B cell (primary cell): ENCODE data around the gene ELFN2. TPM values are rescaled to one million over a fixed set of nuclear protein-coding genes. Genes with fewer than 3 reads are reported as not detected.

Source experiments
- ATAC-seq: fragments of 200-7000 bp; cut with Tn5 transposase; one replicate; pipeline ENCODE4 v1.10.0; 2021; ENCODE audit warnings: low read depth, mild to moderate bottlenecking, moderate number of reproducible peaks, moderate library complexity
- CTCF ChIA-PET: fragments of 350-600 bp; sonication (Branson Sonifier 250); formaldehyde crosslinking; loops from one replicate; lab custom pipeline; 2021; ENCODE audit warnings: antibody characterized with exemption, inconsistent platforms; lab: Charles Lee
- POLR2A ChIA-PET: fragments of 350-600 bp; sonication (Branson Sonifier 250); formaldehyde crosslinking; loops from one replicate; lab custom pipeline; 2021; ENCODE audit warnings: antibody characterized with exemption; lab: Charles Lee
- DNase-seq: peaks from one replicate; pipeline ENCODE4 v3.0.0; 2013
- H2AFZ ChIP-seq: 2 replicates; pipeline ENCODE4 v1.6.1; 2012; ENCODE audit warnings: mild to moderate bottlenecking, low read depth, low read length; ENCODE audit not compliant: insufficient read depth, poor library complexity, severe bottlenecking
- H3K27ac ChIP-seq, 2 donors: 1 replicate in 1 of 2; 2 replicates in 1 of 2; pipeline ENCODE4 v1.5.1; 2012 to 2013; ENCODE audit warnings: low read length in 2 of 2, mild to moderate bottlenecking in 2 of 2, moderate library complexity in 1 of 2
- H3K27me3 ChIP-seq, 4 experiments: fragments of 200-600 bp in 1 of 4; sonication (generic) in 1 of 4; replicated peaks in 1 of 4; 1 replicate in 2 of 4; 2 replicates in 2 of 4; pipeline versions ENCODE4 v1.6.1 to v1.7.0; 2013 to 2016; ENCODE audit warnings: low read length in 3 of 4, mild to moderate bottlenecking in 2 of 4, mixed read lengths in 1 of 4, moderate library complexity in 1 of 4; ENCODE audit not compliant: insufficient read depth in 4 of 4, control insufficient read depth in 3 of 4; ENCODE audit errors: control extremely low read depth in 1 of 4
- H3K36me3 ChIP-seq, 2 experiments: replicated peaks in 1 of 2; 1 replicate in 1 of 2; 2 replicates in 1 of 2; pipeline versions ENCODE4 v1.6.1 to v1.7.1; 2013; ENCODE audit warnings: low read length in 1 of 2; ENCODE audit not compliant: insufficient read depth in 2 of 2, control insufficient read depth in 1 of 2; ENCODE audit errors: control extremely low read depth in 1 of 2, extremely low read depth in 1 of 2
- H3K4me1 ChIP-seq, 2 donors: fragments of 200-600 bp in 1 of 2; sonication (generic) in 1 of 2; 1 replicate in 1 of 2; 2 replicates in 1 of 2; pipeline versions ENCODE4 v1.5.1 to v1.6.1; 2013 to 2017; ENCODE audit warnings: low read length in 2 of 2; ENCODE audit not compliant: control insufficient read depth in 2 of 2, insufficient read depth in 2 of 2
- H3K4me2 ChIP-seq: replicated peaks from 2 replicates; pipeline ENCODE3; 2012; ENCODE audit warnings: mild to moderate bottlenecking, low read depth, low read length; ENCODE audit not compliant: poor library complexity, severe bottlenecking
- H3K4me3 ChIP-seq, 5 experiments: fragments of 200-600 bp in 1 of 5; sonication (generic) in 1 of 5; 1 replicate in 3 of 5; 2 replicates in 2 of 5; pipeline versions ENCODE4 v1.5.1 to v1.7.0; 2011 to 2016; ENCODE audit warnings: low read length in 4 of 5, mild to moderate bottlenecking in 4 of 5, low read depth in 2 of 5, control low read depth in 1 of 5, moderate library complexity in 1 of 5; ENCODE audit not compliant: insufficient read depth in 1 of 5; ENCODE audit errors: control extremely low read depth in 1 of 5, extremely low read depth in 1 of 5
- H3K79me2 ChIP-seq: fragments of 200-600 bp; sonication (generic); one replicate; pipeline ENCODE4 v1.6.0; 2016; ENCODE audit warnings: low read length; ENCODE audit not compliant: control insufficient read depth, insufficient read depth
- H3K9ac ChIP-seq: fragments of 200-600 bp; sonication (generic); 2 replicates; pipeline ENCODE4 v1.6.1; 2017; ENCODE audit warnings: mild to moderate bottlenecking, low read length, moderate library complexity
- H3K9me3 ChIP-seq, 3 donors: one replicate each; pipeline versions ENCODE4 v1.6.1 to v1.7.1; 2013; ENCODE audit warnings: low read length in 2 of 3; ENCODE audit not compliant: control insufficient read depth in 2 of 3, insufficient read depth in 1 of 3; ENCODE audit errors: control extremely low read depth in 1 of 3
- H4K20me1 ChIP-seq: 2 replicates; pipeline ENCODE4 v1.6.0; 2012; ENCODE audit warnings: mild to moderate bottlenecking, low read length; ENCODE audit not compliant: insufficient read depth, control insufficient read depth, poor library complexity, severe bottlenecking
- H3K27ac Mint-ChIP-seq: one replicate; pipeline ENCODE4 v1.8.0; 2021; ENCODE audit warnings: mixed read lengths
- H3K27me3 Mint-ChIP-seq: one replicate; pipeline ENCODE4 v1.8.0; 2021; ENCODE audit warnings: mixed read lengths
- H3K4me1 Mint-ChIP-seq: one replicate; pipeline ENCODE4 v1.8.0; 2021; ENCODE audit warnings: mixed read lengths
- H3K4me3 Mint-ChIP-seq: one replicate; pipeline ENCODE4 v1.8.0; 2021; ENCODE audit warnings: mixed read lengths
- H3K9me3 Mint-ChIP-seq: one replicate; pipeline ENCODE4 v1.8.0; 2022; ENCODE audit warnings: mixed read lengths; ENCODE audit not compliant: insufficient read depth
- EZH2 ChIP-seq: IDR thresholded peaks from 2 replicates; pipeline ENCODE4 v1.6.1; 2012; ENCODE audit warnings: borderline replicate concordance, low read depth, mild to moderate bottlenecking, moderate library complexity, low read length; ENCODE audit not compliant: insufficient read depth, poor library complexity, severe bottlenecking
- WGBS: methylation state at CpG from one replicate; pipeline ENCODE4 v1.1.5; 2013; ENCODE audit warnings: missing lambda C conversion rate; ENCODE audit not compliant: insufficient coverage; 5-methylcytosine and 5-hydroxymethylcytosine counted together
- intact Hi-C: fragments of 100-400 bp; cut with micrococcal nuclease; formaldehyde crosslinking; loops from one replicate; pipeline ENCODE4 v1.10.0; 2022
- polyA plus RNA-seq: library from polyadenylated mRNA; depleted of rRNA; stranded (reverse); fragments of >200 nt; gene quantifications from 2 replicates; pipeline ENCODE4 v1.2.3, GENCODE V29; 2012
- total RNA-seq, 2 donors: library from RNA; stranded (reverse); fragments of 120-200 nt in 1 of 2; gene quantifications; 1 replicate in 1 of 2; 2 replicates in 1 of 2; pipeline versions ENCODE4 v1.2.3 to v1.2.4, GENCODE V29; 2013 to 2022
- TF ChIP-seq, protein P1 (sequence below): fragments of 200-600 bp; IDR thresholded peaks from one replicate; pipeline ENCODE4 v1.8.0; 2022; ENCODE audit warnings: antibody characterized with exemption, mild to moderate bottlenecking

The ELFN2 gene
- total and polyA plus RNA-seq, 2 donors (not counting 1 experiment from before 2014, with no cell fraction given), result 0.07 to 0.12 TPM

DNA sequence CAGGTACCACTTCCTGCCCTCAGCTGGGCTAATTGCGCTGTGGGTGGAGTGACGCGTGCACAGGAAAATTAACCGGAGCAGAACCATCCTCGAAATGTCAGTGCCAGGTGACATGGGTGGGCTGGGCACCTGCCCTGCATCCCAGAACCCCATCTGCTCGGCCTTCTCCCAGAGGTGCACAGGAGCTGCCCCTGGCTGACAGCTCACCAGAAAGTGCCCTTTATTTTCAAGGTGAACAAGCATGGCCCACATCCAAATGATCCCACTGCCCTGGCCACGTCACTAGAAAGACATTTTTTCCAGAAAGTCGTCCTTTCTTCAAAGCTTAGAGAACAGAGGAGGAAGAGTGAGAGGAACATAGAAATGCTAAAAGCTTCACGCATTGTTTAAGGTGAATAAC is 4.1 kb upstream of the ELFN2 start:
- Mint-ChIP-seq H3K27ac (no peak overlapping the region), H3K9me3 (no peaks in the 10 kb centered on the region), H3K4me1 (peaks cover 13% of the 10 kb centered on the region), H3K4me3 (no peak overlapping the region), H3K27me3 (peaks cover 58% of the 10 kb centered on the region)
- no peak overlapping the region for H3K9ac ChIP-seq
- H3K4me2 ChIP-seq, result no peak overlapping the region
- ChIA-PET POLR2A (interaction anchor here (0.7 kb wide), 1 partner anchor 30 kb away, joined by 3 read pairs; no protein-coding TSS in a partner anchor), CTCF (interaction anchor here (1.0 to 5.2 kb wide), 3 partner anchors 115 to 171 kb away, joined by 3 to 76 read pairs (median 4); no protein-coding TSS in a partner anchor)
- no peak for DNase-seq
- H4K20me1 ChIP-seq, result no peaks in the 10 kb centered on the region
- peaks cover 0 to 22% (median 0%) of the 10 kb centered on the region in 3 donors for H3K9me3 ChIP-seq
- peaks cover 24 to 25% of the 10 kb centered on the region in 2 donors for H3K4me1 ChIP-seq
- ATAC-seq, result no peak
- WGBS, result 92% methylated on average over 8 of the region's 9 CpGs
- no peak overlapping the region for H3K27ac ChIP-seq
- intact Hi-C loops, result no loop called here
- H2AFZ ChIP-seq, result no peak overlapping the region
- no peaks in the 10 kb centered on the region for H3K79me2 ChIP-seq
- TF ChIP-seq, protein P1, sequence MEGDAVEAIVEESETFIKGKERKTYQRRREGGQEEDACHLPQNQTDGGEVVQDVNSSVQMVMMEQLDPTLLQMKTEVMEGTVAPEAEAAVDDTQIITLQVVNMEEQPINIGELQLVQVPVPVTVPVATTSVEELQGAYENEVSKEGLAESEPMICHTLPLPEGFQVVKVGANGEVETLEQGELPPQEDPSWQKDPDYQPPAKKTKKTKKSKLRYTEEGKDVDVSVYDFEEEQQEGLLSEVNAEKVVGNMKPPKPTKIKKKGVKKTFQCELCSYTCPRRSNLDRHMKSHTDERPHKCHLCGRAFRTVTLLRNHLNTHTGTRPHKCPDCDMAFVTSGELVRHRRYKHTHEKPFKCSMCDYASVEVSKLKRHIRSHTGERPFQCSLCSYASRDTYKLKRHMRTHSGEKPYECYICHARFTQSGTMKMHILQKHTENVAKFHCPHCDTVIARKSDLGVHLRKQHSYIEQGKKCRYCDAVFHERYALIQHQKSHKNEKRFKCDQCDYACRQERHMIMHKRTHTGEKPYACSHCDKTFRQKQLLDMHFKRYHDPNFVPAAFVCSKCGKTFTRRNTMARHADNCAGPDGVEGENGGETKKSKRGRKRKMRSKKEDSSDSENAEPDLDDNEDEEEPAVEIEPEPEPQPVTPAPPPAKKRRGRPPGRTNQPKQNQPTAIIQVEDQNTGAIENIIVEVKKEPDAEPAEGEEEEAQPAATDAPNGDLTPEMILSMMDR, result no peak
- no peak for TF ChIP-seq EZH2
- no peak overlapping the region for H3K4me3 ChIP-seq
- H3K27me3 ChIP-seq, result peaks cover 0 to 65% (median 25%) of the 10 kb centered on the region in 4 experiments
- H3K36me3 ChIP-seq, result no peaks in the 10 kb centered on the region

DNA sequence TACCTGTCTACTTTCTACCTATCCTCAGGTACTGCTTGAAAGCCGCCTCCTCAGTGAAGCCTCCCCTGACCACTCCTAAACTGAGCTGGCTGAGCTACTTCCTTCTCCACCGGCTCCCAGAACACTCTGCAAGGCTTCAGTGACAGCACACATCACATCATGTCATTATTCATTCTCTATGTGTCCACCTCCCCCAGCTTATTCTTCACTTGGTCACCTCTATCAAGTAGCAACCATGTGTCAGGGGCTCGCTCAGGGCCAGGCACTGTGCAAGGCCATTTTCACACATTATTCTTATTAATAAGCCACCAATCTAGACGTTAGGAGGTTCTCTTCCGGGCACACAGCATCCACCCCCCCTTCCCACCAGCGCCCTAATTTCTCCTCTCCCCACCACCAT is 3.7 kb upstream of the ELFN2 start:
- no peak for TF ChIP-seq EZH2
- TF ChIP-seq, protein P1, result no peak
- ATAC-seq (no peak), DNase-seq (no peak)
- Histone ChIP-seq H4K20me1 (no peaks in the 10 kb centered on the region), H3K4me1 (peaks cover 24 to 27% of the 10 kb centered on the region in 2 donors), H2AFZ (no peak overlapping the region), H3K4me2 (no peak overlapping the region), H3K9ac (no peak overlapping the region), H3K4me3 (no peak overlapping the region), H3K36me3 (no peaks in the 10 kb centered on the region), H3K9me3 (peaks cover 0 to 26% (median 0%) of the 10 kb centered on the region in 3 donors), H3K27ac (no peak overlapping the region), H3K79me2 (no peaks in the 10 kb centered on the region), H3K27me3 (peaks cover 0 to 70% (median 27%) of the 10 kb centered on the region in 4 experiments)
- no peak overlapping the region for H3K27ac Mint-ChIP-seq
- intact Hi-C loops, result no loop called here
- no peak overlapping the region for H3K4me3 Mint-ChIP-seq
- WGBS, result 81% methylated on average over 6 of the region's 6 CpGs
- H3K4me1 Mint-ChIP-seq, result peaks cover 17% of the 10 kb centered on the region
- ChIA-PET CTCF (interaction anchor here (1.0 to 5.2 kb wide), 5 partner anchors 10 to 170 kb away, joined by 3 to 76 read pairs (median 4); no protein-coding TSS in a partner anchor), POLR2A (interaction anchor here (0.7 kb wide), 1 partner anchor 30 kb away, joined by 3 read pairs; no protein-coding TSS in a partner anchor)
- H3K27me3 Mint-ChIP-seq, result peaks cover 62% of the 10 kb centered on the region
- no peaks in the 10 kb centered on the region for H3K9me3 Mint-ChIP-seq
